ENCODE data around the gene PARL. TPM values are rescaled to one million over a fixed set of nuclear protein-coding genes. Genes with fewer than 3 reads are reported as not detected.

PARL gene
- total and polyA plus RNA-seq, 9 of the 15 experiments (the other 6 are each of a cell fraction or from before 2014, with no cell fraction given), result 39.5 to 82.4 (median 57.4) TPM

DNA sequence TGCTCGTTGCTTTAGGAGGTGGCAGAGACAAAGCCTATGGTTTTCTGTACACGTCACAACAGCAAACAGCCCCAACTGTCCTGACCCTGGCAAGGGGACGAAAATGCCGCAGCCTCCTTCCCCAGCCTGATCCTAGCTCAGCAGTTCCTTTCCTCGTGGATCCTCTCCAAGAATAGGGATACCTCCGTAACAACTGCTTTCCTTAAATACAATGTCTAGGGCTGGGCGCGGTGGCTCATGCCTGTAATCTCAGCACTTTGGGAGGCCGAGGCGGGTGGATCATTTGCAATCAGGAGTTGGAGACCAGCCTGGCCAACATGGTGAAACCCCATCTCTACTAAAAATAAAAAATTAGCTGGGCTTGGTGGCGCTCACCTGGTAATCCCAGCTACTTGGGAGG lies 76.3 kb downstream of the PARL start (continued):
- TF ChIP-seq, protein P1, sequence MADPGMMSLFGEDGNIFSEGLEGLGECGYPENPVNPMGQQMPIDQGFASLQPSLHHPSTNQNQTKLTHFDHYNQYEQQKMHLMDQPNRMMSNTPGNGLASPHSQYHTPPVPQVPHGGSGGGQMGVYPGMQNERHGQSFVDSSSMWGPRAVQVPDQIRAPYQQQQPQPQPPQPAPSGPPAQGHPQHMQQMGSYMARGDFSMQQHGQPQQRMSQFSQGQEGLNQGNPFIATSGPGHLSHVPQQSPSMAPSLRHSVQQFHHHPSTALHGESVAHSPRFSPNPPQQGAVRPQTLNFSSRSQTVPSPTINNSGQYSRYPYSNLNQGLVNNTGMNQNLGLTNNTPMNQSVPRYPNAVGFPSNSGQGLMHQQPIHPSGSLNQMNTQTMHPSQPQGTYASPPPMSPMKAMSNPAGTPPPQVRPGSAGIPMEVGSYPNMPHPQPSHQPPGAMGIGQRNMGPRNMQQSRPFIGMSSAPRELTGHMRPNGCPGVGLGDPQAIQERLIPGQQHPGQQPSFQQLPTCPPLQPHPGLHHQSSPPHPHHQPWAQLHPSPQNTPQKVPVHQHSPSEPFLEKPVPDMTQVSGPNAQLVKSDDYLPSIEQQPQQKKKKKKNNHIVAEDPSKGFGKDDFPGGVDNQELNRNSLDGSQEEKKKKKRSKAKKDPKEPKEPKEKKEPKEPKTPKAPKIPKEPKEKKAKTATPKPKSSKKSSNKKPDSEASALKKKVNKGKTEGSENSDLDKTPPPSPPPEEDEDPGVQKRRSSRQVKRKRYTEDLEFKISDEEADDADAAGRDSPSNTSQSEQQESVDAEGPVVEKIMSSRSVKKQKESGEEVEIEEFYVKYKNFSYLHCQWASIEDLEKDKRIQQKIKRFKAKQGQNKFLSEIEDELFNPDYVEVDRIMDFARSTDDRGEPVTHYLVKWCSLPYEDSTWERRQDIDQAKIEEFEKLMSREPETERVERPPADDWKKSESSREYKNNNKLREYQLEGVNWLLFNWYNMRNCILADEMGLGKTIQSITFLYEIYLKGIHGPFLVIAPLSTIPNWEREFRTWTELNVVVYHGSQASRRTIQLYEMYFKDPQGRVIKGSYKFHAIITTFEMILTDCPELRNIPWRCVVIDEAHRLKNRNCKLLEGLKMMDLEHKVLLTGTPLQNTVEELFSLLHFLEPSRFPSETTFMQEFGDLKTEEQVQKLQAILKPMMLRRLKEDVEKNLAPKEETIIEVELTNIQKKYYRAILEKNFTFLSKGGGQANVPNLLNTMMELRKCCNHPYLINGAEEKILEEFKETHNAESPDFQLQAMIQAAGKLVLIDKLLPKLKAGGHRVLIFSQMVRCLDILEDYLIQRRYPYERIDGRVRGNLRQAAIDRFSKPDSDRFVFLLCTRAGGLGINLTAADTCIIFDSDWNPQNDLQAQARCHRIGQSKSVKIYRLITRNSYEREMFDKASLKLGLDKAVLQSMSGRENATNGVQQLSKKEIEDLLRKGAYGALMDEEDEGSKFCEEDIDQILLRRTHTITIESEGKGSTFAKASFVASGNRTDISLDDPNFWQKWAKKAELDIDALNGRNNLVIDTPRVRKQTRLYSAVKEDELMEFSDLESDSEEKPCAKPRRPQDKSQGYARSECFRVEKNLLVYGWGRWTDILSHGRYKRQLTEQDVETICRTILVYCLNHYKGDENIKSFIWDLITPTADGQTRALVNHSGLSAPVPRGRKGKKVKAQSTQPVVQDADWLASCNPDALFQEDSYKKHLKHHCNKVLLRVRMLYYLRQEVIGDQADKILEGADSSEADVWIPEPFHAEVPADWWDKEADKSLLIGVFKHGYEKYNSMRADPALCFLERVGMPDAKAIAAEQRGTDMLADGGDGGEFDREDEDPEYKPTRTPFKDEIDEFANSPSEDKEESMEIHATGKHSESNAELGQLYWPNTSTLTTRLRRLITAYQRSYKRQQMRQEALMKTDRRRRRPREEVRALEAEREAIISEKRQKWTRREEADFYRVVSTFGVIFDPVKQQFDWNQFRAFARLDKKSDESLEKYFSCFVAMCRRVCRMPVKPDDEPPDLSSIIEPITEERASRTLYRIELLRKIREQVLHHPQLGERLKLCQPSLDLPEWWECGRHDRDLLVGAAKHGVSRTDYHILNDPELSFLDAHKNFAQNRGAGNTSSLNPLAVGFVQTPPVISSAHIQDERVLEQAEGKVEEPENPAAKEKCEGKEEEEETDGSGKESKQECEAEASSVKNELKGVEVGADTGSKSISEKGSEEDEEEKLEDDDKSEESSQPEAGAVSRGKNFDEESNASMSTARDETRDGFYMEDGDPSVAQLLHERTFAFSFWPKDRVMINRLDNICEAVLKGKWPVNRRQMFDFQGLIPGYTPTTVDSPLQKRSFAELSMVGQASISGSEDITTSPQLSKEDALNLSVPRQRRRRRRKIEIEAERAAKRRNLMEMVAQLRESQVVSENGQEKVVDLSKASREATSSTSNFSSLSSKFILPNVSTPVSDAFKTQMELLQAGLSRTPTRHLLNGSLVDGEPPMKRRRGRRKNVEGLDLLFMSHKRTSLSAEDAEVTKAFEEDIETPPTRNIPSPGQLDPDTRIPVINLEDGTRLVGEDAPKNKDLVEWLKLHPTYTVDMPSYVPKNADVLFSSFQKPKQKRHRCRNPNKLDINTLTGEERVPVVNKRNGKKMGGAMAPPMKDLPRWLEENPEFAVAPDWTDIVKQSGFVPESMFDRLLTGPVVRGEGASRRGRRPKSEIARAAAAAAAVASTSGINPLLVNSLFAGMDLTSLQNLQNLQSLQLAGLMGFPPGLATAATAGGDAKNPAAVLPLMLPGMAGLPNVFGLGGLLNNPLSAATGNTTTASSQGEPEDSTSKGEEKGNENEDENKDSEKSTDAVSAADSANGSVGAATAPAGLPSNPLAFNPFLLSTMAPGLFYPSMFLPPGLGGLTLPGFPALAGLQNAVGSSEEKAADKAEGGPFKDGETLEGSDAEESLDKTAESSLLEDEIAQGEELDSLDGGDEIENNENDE (IDR thresholded peaks at IDR 0.05; ENCODE audit: low read depth, low read length), result no peak
- no peak for TF ChIP-seq ZNF263 (CRISPR knock-in tag; IDR thresholded peaks at IDR 0.05; ENCODE audit: borderline replicate concordance)
- no peak for TF ChIP-seq CXXC5 (CRISPR knock-in tag; IDR thresholded peaks at IDR 0.05)
